H1 (cell line): ENCODE results near the gene PPP1R12C. TPM values are rescaled to one million over a fixed set of nuclear protein-coding genes. Genes with fewer than 3 reads are reported as not detected.

Experiments used
- CTCF ChIA-PET: fragments of 300-600 bp; sonication (Branson Sonifier 250); formaldehyde crosslinking; loops from one replicate; lab custom pipeline; 2021; ENCODE audit not compliant: partially characterized antibody; lab: Charles Lee
- POLR2A ChIA-PET: fragments of 300-600 bp; sonication (Branson Sonifier 250); formaldehyde crosslinking; loops from one replicate; lab custom pipeline; 2021; ENCODE audit warnings: inconsistent platforms; ENCODE audit not compliant: partially characterized antibody; lab: Charles Lee
- DNase-seq, 2 experiments: peaks; one replicate each; pipeline versions ENCODE4 v3.0.0 to v3.0.0-alpha.2; 2010 to 2022; ENCODE audit warnings: low spot score in 2 of 2, low read depth in 1 of 2, mixed read lengths in 1 of 2
- FAIRE-seq: peaks from 2 replicates; lab custom pipeline; 2011; peaks lifted over from hg19 to GRCh38; lab: Jason Lieb, UNC
- H2AFZ ChIP-seq: 2 replicates; pipeline ENCODE4 v1.8.1; 2012; ENCODE audit warnings: low read length, inconsistent platforms
- H2AK5ac ChIP-seq: 2 replicates; pipeline ENCODE4 v1.6.1; 2013; ENCODE audit warnings: low read depth, low read length
- H2BK120ac ChIP-seq: replicated peaks from 2 replicates; pipeline ENCODE3; 2013; ENCODE audit warnings: low read depth, low read length, inconsistent platforms
- H2BK12ac ChIP-seq: 2 replicates; pipeline ENCODE4 v1.6.1; 2013; ENCODE audit warnings: low read depth, low read length
- H2BK15ac ChIP-seq: 2 replicates; pipeline ENCODE4 v1.6.1; 2013; ENCODE audit warnings: low read length
- H2BK20ac ChIP-seq: 2 replicates; pipeline ENCODE4 v1.6.1; 2013; ENCODE audit warnings: low read length
- H2BK5ac ChIP-seq: 2 replicates; pipeline ENCODE4 v1.6.1; 2013; ENCODE audit warnings: low read depth, low read length
- H3K14ac ChIP-seq: 2 replicates; pipeline ENCODE4 v1.6.1; 2013; ENCODE audit warnings: inconsistent platforms; ENCODE audit not compliant: insufficient read length
- H3K18ac ChIP-seq: 2 replicates; pipeline ENCODE4 v1.6.1; 2013; ENCODE audit warnings: low read length; ENCODE audit errors: extremely low read depth
- H3K23ac ChIP-seq: 2 replicates; pipeline ENCODE4 v1.6.1; 2013; ENCODE audit warnings: inconsistent platforms; ENCODE audit not compliant: insufficient read length
- H3K23me2 ChIP-seq: 2 replicates; pipeline ENCODE4 v1.6.1; 2013; ENCODE audit warnings: low read depth, low read length
- H3K27ac ChIP-seq: 2 replicates; pipeline ENCODE4 v1.6.1; 2011; ENCODE audit warnings: low read depth, low read length, inconsistent platforms
- H3K27me3 ChIP-seq, 4 experiments: replicated peaks in 1 of 4; 1 replicate in 1 of 4; 2 replicates in 3 of 4; pipeline versions ENCODE4 v1.6.1 to v1.8.1; 2011 to 2013; ENCODE audit warnings: low read length in 3 of 4, mild to moderate bottlenecking in 3 of 4, inconsistent platforms in 2 of 4, mixed read lengths in 2 of 4, moderate library complexity in 1 of 4; ENCODE audit not compliant: control insufficient read depth in 3 of 4, insufficient read depth in 3 of 4; ENCODE audit errors: extremely low read depth in 1 of 4
- H3K36me3 ChIP-seq, 4 experiments: 2 replicates each; pipeline versions ENCODE4 v1.6.1 to v1.8.1; 2011 to 2013; ENCODE audit warnings: mild to moderate bottlenecking in 4 of 4, low read length in 3 of 4, moderate library complexity in 2 of 4, control low read depth in 1 of 4, inconsistent platforms in 1 of 4; ENCODE audit not compliant: insufficient read depth in 4 of 4, control insufficient read depth in 2 of 4
- H3K4ac ChIP-seq: replicated peaks from 2 replicates; pipeline ENCODE3; 2013; ENCODE audit warnings: low read length, low read depth, mixed read lengths, inconsistent platforms; ENCODE audit not compliant: insufficient read length
- H3K4me1 ChIP-seq, 4 experiments: replicated peaks in 1 of 4; 1 replicate in 1 of 4; 2 replicates in 3 of 4; pipeline versions ENCODE4 v1.6.1 to v1.8.1; 2011 to 2013; ENCODE audit warnings: low read length in 3 of 4, inconsistent platforms in 2 of 4, mixed read lengths in 1 of 4; ENCODE audit not compliant: insufficient read depth in 4 of 4, control insufficient read depth in 3 of 4
- H3K4me2 ChIP-seq, 2 experiments: 2 replicates each; pipeline versions ENCODE4 v1.6.1 to v1.8.1; 2011 to 2013; ENCODE audit warnings: low read depth in 2 of 2, low read length in 2 of 2, control low read depth in 1 of 2, inconsistent platforms in 1 of 2, mild to moderate bottlenecking in 1 of 2; ENCODE audit not compliant: insufficient read depth in 1 of 2
- H3K4me3 ChIP-seq, 4 experiments: fragments of 200-600, 300-600 bp in 1 of 4; sonication (generic), shearing (Covaris generic), sonication (Bioruptor Twin) in 1 of 4; 2 replicates each; pipeline versions ENCODE4 v1.5.1 to v1.8.1; 2011 to 2016; ENCODE audit warnings: low read length in 4 of 4, low read depth in 3 of 4, control low read depth in 2 of 4, inconsistent platforms in 2 of 4, mild to moderate bottlenecking in 2 of 4, mixed read lengths in 1 of 4, moderate library complexity in 1 of 4; ENCODE audit not compliant: insufficient read depth in 2 of 4; ENCODE audit errors: extremely low read depth in 1 of 4
- H3K56ac ChIP-seq: replicated peaks from 2 replicates; pipeline ENCODE3; 2013; ENCODE audit warnings: low read depth, mild to moderate bottlenecking, mixed read lengths, low read length, inconsistent platforms; ENCODE audit not compliant: insufficient read length
- H3K79me1 ChIP-seq: 2 replicates; pipeline ENCODE4 v1.6.1; 2013; ENCODE audit warnings: low read depth, low read length, control low read depth
- H3K79me2 ChIP-seq, 2 experiments: 2 replicates each; pipeline versions ENCODE4 v1.6.1 to v1.8.1; 2012 to 2013; ENCODE audit warnings: low read length in 2 of 2, mild to moderate bottlenecking in 2 of 2, inconsistent platforms in 1 of 2; ENCODE audit not compliant: insufficient read depth in 2 of 2, control insufficient read depth in 1 of 2
- H3K9ac ChIP-seq, 4 experiments: replicated peaks in 1 of 4; 1 replicate in 1 of 4; 2 replicates in 3 of 4; pipeline versions ENCODE4 v1.6.1 to v1.8.1; 2011 to 2013; ENCODE audit warnings: low read depth in 3 of 4, low read length in 3 of 4, control low read depth in 2 of 4, mild to moderate bottlenecking in 2 of 4, moderate library complexity in 2 of 4, inconsistent platforms in 1 of 4; ENCODE audit errors: extremely low read depth in 1 of 4
- H3K9me3 ChIP-seq, 2 experiments: 2 replicates each; pipeline versions ENCODE4 v1.6.1 to v1.8.1; 2012 to 2013; ENCODE audit warnings: mild to moderate bottlenecking in 2 of 2, moderate library complexity in 2 of 2, control low read depth in 1 of 2, inconsistent platforms in 1 of 2, low read depth in 1 of 2, low read length in 1 of 2, mixed read lengths in 1 of 2; ENCODE audit not compliant: insufficient read depth in 2 of 2
- H4K20me1 ChIP-seq, 2 experiments: replicated peaks in 1 of 2; 2 replicates each; pipeline versions ENCODE3 to v1.8.1; 2011 to 2013; ENCODE audit warnings: inconsistent platforms in 2 of 2, low read length in 2 of 2, mild to moderate bottlenecking in 1 of 2; ENCODE audit not compliant: insufficient read depth in 2 of 2, control insufficient read depth in 1 of 2
- H4K5ac ChIP-seq: 2 replicates; pipeline ENCODE4 v1.6.1; 2013; ENCODE audit warnings: low read length, low read depth, mixed read lengths, inconsistent platforms; ENCODE audit not compliant: insufficient read length
- H4K8ac ChIP-seq: 2 replicates; pipeline ENCODE4 v1.8.0; 2013; ENCODE audit warnings: mild to moderate bottlenecking, moderate library complexity, low read length, inconsistent platforms; ENCODE audit not compliant: insufficient read depth; ENCODE audit errors: extremely low read depth
- H4K91ac ChIP-seq: replicated peaks from 2 replicates; pipeline ENCODE3; 2013; ENCODE audit warnings: low read length, mixed read lengths, inconsistent platforms; ENCODE audit not compliant: insufficient read length
- BCL11A ChIP-seq, 2 experiments: IDR thresholded peaks; one replicate each; pipeline ENCODE4 v1.6.1; 2011; ENCODE audit warnings: low read depth in 2 of 2, low read length in 2 of 2, mild to moderate bottlenecking in 2 of 2
- HDAC2 ChIP-seq, 2 experiments: fragments of 300-600 bp in 1 of 2; sonication (generic) in 1 of 2; IDR thresholded peaks; 2 replicates each; pipeline ENCODE4 v1.6.1; 2011 to 2012; ENCODE audit warnings: low read depth in 2 of 2, low read length in 2 of 2, mild to moderate bottlenecking in 2 of 2, moderate library complexity in 2 of 2, borderline replicate concordance in 1 of 2, inconsistent platforms in 1 of 2
- JUN ChIP-seq: IDR thresholded peaks from 2 replicates; pipeline ENCODE4 v1.6.1; 2011; ENCODE audit warnings: low read depth, mild to moderate bottlenecking, improper control_type of control experiment, low read length
- KDM1A ChIP-seq: fragments of 200-600, 300-600 bp; sonication (generic); IDR thresholded peaks from 2 replicates; pipeline ENCODE4 v1.7.1; 2016; ENCODE audit warnings: mild to moderate bottlenecking, low read length, borderline replicate concordance
- NRF1 ChIP-seq: IDR thresholded peaks from 2 replicates; pipeline ENCODE4 v1.6.1; 2011; ENCODE audit warnings: mild to moderate bottlenecking, low read depth, low read length, improper control_type of control experiment
- POU5F1 ChIP-seq: IDR thresholded peaks from 2 replicates; pipeline ENCODE4 v1.6.1; 2011; ENCODE audit warnings: low read depth, mild to moderate bottlenecking, low read length, moderate library complexity
- RAD21 ChIP-seq, 2 experiments: IDR thresholded peaks in 1 of 2; conservative IDR thresholded peaks in 1 of 2; 2 replicates each; pipeline ENCODE4 v1.6.1; 2011; ENCODE audit warnings: low read depth in 2 of 2, low read length in 2 of 2, improper control_type of control experiment in 1 of 2, inconsistent platforms in 1 of 2, mild to moderate bottlenecking in 1 of 2, moderate library complexity in 1 of 2
- RBBP5 ChIP-seq: IDR thresholded peaks from 2 replicates; pipeline ENCODE4 v1.7.1; 2012; ENCODE audit warnings: low read depth, mild to moderate bottlenecking, inconsistent platforms, low read length, moderate library complexity, borderline replicate concordance
- TAF7 ChIP-seq: optimal IDR thresholded peaks from 2 replicates; pipeline ENCODE3; 2011; ENCODE audit warnings: low read depth, mild to moderate bottlenecking, inconsistent platforms, low read length, moderate library complexity, borderline replicate concordance
- WGBS, 2 experiments: shearing (Covaris generic) in 1 of 2; methylation state at CpG; one replicate each; pipeline versions ENCODE4 v1.1.6 to v1.1.7; 2013 to 2015; ENCODE audit warnings: low lambda C conversion rate in 2 of 2, mixed read lengths in 2 of 2, inconsistent platforms in 1 of 2, low coverage in 1 of 2, missing lambda C conversion rate in 1 of 2; ENCODE audit not compliant: insufficient replicate concordance in 2 of 2, insufficient coverage in 1 of 2, insufficient read length in 1 of 2; ENCODE audit errors: extremely low coverage in 1 of 2, missing lambda C conversion rate in 1 of 2; 5-methylcytosine and 5-hydroxymethylcytosine counted together
- polyA plus RNA-seq, 7 experiments: library from polyadenylated mRNA; depleted of rRNA in 3 of 7; stranded (reverse) in 5 of 7; unstranded in 2 of 7; fragments of >200 nt in 5 of 7; fragments of 200-250 nt in 2 of 7; gene quantifications; 1 replicate in 5 of 7; 2 replicates in 1 of 7; 4 replicates in 1 of 7; pipeline versions ENCODE4 v1.2.1 to v1.2.3, GENCODE V29; 2011 to 2013; ENCODE audit warnings: missing spikeins in 2 of 7, mixed read lengths in 2 of 7
- total RNA-seq: library from RNA; stranded (reverse); fragmentation: NEBNext Ultra II Directional; extraction: Animal tissue kit (Norgen Biotek cat#: 25700); gene quantifications from 2 replicates; pipeline ENCODE4 v1.2.1, GENCODE V29; 2021
- TF ChIP-seq, protein P1 (sequence below): IDR thresholded peaks from 2 replicates; pipeline ENCODE4 v1.6.1; 2012; ENCODE audit warnings: low read length, inconsistent platforms

Gene PPP1R12C
- total and polyA plus RNA-seq, 2 of the 8 experiments (the other 6 are each of a cell fraction or from before 2014, with no cell fraction given) = 31.7 to 71.5 TPM

DNA sequence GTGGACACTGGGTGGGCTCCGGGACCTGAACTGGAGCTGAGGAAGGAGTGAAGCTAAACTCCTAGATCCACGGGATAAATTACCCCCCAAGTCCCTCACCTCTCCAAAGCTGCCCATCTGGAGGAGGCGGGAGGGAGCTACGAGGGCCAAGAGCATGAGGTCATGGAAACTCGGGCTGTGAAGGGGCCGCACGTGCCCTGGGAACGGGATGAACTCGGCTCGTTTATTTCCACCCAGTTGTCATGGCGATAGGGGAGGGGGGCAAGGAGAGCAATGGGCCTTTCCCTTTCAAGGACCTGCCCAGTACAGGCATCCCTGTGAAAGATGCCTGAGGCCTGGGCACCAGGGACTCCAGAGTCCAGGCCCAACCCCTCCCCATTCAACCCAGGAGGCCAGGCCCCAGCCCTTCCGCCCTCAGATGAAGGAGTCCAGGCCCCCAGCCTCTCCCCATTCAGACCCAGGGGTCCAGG, 3.8 kb downstream of the PPP1R12C start:
- H3K79me1 ChIP-seq = peaks cover 35% of the 10 kb centered on the region
- POLR2A ChIA-PET = interaction anchor here (0.9 to 6.4 kb wide), 3 partner anchors 16 to 25 kb away, joined by 3 to 72 read pairs (median 3); no protein-coding TSS in a partner anchor
- no peak overlapping the region for H3K23ac ChIP-seq
- 74% methylated on average over 12 of the region's 12 CpGs; no CpG with 5 or more reads in 1 of the 2 experiments for WGBS, 2 experiments
- H3K4ac ChIP-seq = no peak overlapping the region
- H3K23me2 ChIP-seq = peaks cover 17% of the 10 kb centered on the region
- H3K27ac ChIP-seq = peak overlapping the region; percentile 57
- peaks cover 20 to 31% of the 10 kb centered on the region in 2 experiments for H4K20me1 ChIP-seq
- DNase-seq (peak in 1 of 2 experiments; percentile 59), FAIRE-seq (peak; percentile 7)
- CTCF ChIA-PET = interaction anchor here (0.9 to 3.7 kb wide), 4 partner anchors 19 to 25 kb away, joined by 3 to 15 read pairs (median 4); no protein-coding TSS in a partner anchor
- H3K14ac ChIP-seq = no peak overlapping the region
- H3K4me2 ChIP-seq = 0 out of 4 replicates have a peak overlapping the region, but pooled peaks of 1 of the 2 experiments have one; percentile 1
- H3K9me3 ChIP-seq = no peaks in the 10 kb centered on the region
- H2BK5ac ChIP-seq = no peak overlapping the region
- no peaks in the 10 kb centered on the region for H3K27me3 ChIP-seq
- no peak overlapping the region for H2BK12ac ChIP-seq
- H3K9ac ChIP-seq = peak overlapping the region in 1 of 4 experiments; percentile 34; a peak in 2 of 7 replicates
- H2BK20ac ChIP-seq = no peak overlapping the region
- no peak overlapping the region for H2AK5ac ChIP-seq
- H3K36me3 ChIP-seq = peaks cover 0 to 4% (median 0%) of the 10 kb centered on the region in 4 experiments; a peak in 1 of 8 replicates
- peaks cover 0 to 20% (median 15%) of the 10 kb centered on the region in 4 experiments; a peak in 5 of 7 replicates for H3K4me1 ChIP-seq
- no peak overlapping the region for H4K5ac ChIP-seq
- H4K91ac ChIP-seq = no peak overlapping the region
- no peak overlapping the region for H3K4me3 ChIP-seq
- H2BK120ac ChIP-seq = no peak overlapping the region
- H2AFZ ChIP-seq = no peak overlapping the region
- no peak overlapping the region for H3K56ac ChIP-seq
- no peak overlapping the region for H4K8ac ChIP-seq
- H2BK15ac ChIP-seq = no peak overlapping the region
- H3K79me2 ChIP-seq = peaks cover 0 to 33% of the 10 kb centered on the region in 2 experiments; a peak in 2 of 4 replicates
- H3K18ac ChIP-seq = no peak overlapping the region; the same call in 1 of the 2 replicates
- TF ChIP-seq KDM1A (no peak), RAD21 (IDR thresholded peaks at IDR 0.05 in 1 of 2, conservative IDR thresholded peaks at IDR 0.05 in 1 of 2; ENCODE audit: low read depth in 2 of 2, low read length in 2 of 2) (no peak), NRF1 (no peak), BCL11A (IDR thresholded peaks at IDR 0.05; ENCODE audit: low read depth in 2 of 2, low read length in 2 of 2) (no peak), TAF7 (no peak), JUN (peak; percentile 86), POU5F1 (no peak), HDAC2 (IDR thresholded peaks at IDR 0.05; ENCODE audit: borderline replicate concordance in 1 of 2, low read depth in 2 of 2, low read length in 2 of 2) (no peak), RBBP5 (no peak)
- TF ChIP-seq, protein P1, sequence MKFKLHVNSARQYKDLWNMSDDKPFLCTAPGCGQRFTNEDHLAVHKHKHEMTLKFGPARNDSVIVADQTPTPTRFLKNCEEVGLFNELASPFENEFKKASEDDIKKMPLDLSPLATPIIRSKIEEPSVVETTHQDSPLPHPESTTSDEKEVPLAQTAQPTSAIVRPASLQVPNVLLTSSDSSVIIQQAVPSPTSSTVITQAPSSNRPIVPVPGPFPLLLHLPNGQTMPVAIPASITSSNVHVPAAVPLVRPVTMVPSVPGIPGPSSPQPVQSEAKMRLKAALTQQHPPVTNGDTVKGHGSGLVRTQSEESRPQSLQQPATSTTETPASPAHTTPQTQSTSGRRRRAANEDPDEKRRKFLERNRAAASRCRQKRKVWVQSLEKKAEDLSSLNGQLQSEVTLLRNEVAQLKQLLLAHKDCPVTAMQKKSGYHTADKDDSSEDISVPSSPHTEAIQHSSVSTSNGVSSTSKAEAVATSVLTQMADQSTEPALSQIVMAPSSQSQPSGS = peak; percentile 58; the same call in 1 of the 2 replicates
